GM18499 (cell line): ENCODE measurements around the gene TMEM191B.
"Not testable (repeated sequence)": the region's sequence is repeated elsewhere in the genome, so short reads cannot be mapped to it uniquely, and the experiment has no call there.

Experiments
- ATAC-seq: cut with Tn5 transposase; IDR thresholded peaks from one replicate; pipeline ENCODE4 v1.9.1; 2021; ENCODE audit warnings: moderate number of reproducible peaks; ENCODE audit not compliant: insufficient read depth, unreplicated experiment

The TMEM191B gene

DNA sequence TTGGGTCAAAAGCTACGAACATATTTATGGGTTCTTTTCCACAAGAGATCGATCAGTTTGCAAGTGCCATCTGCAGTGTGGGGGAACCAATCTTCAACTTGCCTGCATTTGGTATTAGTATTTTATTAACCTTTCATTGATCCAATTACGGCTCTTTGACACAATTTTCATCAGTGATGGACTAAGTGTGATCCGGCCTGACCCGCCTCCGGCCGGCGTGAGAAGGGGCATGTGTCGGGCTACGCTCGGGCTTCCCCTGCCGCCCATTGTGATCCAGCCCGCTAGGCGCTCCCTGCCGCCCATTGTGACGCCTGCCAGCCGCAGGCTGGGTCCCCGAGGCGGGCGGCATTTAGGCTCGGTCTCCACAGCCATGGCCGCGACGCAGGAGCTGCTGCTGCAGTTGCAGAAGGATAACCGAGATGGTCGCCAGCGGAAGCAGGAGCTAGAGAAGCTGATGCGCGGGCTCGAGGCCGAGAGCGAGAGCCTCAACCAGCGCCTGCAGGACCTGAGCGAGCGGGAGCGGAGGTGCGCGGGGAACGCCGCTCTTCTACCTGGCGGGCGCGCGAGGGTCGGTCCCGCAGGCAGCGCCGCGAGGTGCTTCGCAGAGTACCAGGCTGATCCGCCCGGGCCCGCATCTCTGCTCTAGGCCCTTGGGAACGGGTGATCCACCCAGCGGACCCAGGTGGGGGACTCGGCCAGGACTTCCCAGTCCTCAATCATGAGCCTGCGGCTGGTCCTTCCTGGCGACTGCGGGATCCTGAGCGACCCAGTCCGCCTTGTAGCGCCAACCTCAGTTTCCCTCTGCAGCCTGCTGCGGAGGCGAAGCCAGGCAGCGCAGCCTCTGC lies at the start of gene TMEM191B:
TMEM191B (plus strand) TSS at position 51 of the 845 bp plus-strand sequence; CDS start at position 230, 179 bp downstream.
- ATAC-seq = not testable (repeated sequence)

DNA sequence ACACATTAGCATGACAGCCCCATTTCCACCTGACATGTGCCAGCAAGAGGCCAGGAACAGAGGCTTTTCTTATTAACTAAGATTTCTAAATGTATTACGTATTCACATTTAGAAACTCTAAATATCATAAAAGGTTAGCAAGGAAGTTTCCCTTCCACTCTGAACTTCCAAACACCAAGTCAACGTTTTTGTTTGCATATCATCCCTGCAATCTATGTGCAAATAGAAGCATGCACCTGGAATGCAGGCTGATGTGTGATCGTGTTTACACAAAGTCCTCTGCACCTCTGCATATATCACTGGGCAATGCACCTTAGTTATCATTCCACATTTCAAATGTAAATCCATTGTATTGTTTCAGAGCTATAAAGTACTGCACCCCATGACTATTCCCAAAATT lies 31.4 kb upstream of the TMEM191B start:
- not testable (repeated sequence) for ATAC-seq

DNA sequence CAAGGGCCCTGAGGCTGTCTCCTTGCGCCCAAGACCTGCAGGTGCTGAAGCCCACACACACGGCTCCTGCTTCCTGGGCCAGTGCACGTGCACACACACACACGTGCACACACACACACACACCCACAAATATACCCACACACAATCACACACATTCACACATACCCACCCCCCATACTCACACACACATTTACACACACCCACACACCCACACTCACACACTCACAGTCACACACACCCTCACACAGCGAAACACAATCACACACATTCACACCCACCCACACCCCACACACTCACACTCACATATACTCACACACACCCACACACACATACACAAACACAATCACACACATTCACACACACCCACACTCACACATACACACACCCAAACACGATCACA lies 16.3 kb upstream of the TMEM191B start:
- ATAC-seq = not testable (repeated sequence)

DNA sequence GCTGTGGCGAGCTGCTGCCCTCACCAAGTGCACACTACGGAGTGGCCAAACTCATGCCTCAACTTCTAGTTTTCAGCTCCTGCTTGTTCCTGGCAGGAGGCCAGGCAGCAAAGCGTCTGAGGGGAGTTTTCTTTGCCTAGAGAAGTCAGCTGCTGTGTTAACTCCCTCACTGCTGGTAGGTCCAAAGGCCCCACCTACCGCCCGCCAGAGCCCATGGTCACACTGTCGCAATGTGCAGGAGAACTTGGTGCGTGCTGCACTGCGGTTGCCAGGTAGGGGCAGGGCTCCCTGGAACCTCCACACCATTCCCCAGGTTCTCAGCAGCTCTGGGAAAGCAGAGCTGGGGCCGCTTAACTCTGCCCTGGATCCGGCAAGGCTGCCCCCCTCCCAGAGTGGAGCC lies 15.2 kb upstream of the TMEM191B start:
- not testable (repeated sequence) for ATAC-seq

DNA sequence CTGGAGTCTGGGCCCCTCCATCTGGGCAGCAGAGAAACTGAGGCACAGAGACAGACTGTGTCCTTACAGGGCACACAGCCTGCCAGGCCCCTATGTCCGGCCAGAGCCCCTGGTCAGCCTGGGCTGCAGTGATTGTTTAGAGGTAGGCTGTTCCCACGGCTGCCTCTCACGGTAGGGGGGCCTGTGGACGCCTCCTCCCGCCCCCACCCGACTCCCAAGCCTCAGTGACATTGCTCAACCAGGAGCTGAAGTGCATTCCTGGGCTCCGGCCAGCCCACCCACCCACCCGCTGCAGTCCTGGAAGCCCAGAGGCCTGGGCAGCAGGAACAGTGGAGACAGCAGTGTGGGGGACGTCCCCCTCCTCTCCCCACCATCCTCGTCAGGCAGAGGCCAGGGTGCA lies 14.1 kb upstream of the TMEM191B start:
- not testable (repeated sequence) for ATAC-seq

DNA sequence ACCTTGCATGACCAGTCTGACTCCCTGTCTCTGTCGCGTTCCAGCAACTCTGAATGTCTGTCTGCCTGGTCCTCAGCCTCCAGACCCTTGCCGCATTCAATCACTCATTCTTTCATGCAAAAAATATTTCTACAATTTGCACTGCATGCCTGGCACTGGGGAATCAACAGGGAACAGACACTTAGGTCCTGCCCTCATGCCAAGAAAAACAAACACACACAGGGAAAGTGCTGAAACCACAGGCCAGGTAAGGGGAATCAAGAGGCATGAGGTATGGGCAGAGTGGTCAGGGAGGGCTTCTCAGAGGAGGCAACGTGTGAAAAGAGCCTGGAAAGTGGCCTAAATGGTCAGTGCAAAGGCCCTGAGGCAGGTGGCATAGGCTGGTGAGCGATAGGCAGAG lies 9.5 kb upstream of the TMEM191B start, which contains the start of gene GGTLC3:
GGTLC3 (minus strand) TSS at position 101 of the 400 bp plus-strand sequence. CDS start 264 bp downstream, outside the sequence.
- ATAC-seq = not testable (repeated sequence)

DNA sequence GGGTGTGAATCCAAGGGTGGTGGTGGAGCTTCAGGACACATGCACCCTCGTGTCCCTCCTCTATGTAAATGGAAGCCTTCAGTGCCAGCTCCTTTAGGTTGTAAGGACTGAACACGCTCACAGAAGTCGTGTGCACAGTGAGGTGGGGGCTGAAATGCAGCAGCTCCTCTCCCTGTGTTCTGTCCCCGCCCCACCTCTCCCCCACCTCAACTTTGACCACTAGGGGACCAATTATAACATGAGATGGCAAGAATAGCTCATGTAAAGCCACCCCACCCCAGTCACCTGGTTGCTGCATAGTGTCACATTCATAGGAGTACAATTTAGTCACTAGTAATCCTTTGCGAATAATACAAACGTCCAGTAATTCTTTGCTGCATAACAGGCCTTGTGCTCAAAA lies 4.8 kb upstream of the TMEM191B start:
- not testable (repeated sequence) for ATAC-seq

DNA sequence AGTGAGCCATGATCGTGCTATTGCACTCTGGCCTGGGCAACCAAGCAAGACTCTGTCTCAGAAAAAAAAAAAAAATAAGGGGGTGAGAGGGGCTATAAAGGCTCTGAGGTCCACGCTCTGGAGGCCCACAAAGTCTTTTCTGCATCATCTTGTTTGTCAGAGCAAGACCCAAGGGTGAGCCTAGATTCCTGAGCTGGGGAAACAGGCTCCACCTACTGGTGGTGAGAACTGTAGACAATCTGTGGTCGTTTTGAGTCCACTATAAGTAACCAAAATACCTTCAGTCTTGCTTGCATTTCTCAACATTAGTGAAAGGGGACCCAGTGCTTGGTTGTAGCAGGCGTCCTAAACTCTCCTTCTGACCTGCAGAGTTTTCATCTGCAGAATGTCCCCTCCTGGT lies 4.3 kb upstream of the TMEM191B start:
- ATAC-seq = not testable (repeated sequence)

DNA sequence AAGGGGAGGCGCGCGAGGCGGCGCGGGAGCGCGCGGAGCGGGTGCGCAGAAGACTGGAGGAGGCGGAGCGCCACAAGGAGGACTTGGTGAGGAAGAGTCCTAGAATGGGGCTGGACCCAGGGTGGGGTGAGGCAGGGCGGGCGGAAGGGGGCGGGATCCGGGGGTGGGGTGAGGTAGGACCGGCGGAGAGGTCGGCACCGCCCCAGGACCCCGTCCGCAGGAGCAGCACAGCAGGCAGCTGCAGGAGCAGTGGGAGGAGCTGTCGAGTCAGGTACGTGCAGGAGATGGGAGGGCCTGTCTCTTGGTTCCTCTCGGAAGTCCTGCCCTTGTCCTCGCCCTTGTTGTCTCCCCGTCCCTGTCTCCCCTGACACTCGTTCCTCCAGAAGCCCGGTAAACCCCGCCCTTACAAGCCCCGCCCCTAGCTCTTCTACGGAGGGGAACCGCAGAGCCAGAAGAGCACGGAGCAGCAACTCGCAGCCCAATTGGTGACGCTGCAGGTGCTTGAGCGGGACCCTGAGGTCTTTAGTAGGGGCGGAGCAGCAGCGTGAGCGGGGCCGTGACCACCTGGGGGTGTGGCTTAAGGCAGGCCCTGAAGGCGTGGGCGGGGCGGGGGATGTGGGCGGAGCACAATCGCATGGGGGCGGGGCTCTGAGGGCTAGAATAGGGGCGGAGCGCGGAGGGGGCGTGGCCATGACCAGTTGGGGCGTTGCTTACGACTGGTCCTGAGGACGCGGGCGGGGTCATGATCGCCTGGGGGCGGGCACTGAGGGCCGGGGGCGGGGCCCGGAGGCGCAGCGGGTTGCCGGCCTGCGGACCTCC lies 1.2 kb downstream of the TMEM191B start:
- ATAC-seq = not testable (repeated sequence)

DNA sequence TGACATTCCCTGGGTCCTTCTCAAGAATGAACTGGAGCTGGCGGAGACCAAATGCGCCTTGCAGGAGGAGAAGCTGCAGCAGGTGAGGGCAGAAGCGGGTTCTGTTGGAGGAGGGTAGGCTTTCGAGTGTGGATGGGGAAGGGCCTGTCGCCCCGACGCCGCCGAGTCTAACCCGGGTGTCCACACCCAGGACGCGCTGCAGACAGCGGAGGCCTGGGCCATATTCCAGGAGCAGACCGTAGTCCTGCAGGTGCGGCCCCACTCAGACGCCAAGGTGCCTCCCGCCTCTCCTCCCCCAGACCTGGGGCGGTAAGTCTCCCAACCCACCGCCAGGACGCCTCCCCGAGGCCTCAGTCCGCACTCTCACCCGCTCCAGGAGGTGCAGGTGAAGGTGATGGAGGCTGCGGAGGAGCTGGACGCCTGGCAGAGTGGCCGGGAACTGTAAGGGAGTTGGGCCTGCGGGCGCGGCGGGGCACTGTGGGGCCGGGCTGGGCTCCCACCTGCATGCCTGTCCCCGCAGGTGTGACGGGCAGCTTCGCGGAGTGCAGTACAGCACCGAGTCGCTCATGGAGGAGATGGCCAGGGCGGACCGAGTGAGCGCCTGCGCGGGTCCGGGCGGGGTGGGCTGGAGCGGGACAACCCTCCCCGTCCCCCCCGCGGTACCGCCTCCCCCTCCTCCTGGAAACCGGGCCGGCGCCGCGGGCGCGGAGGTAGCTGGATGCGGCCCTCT lies 2.0 kb downstream of the TMEM191B start:
- ATAC-seq = not testable (repeated sequence)

DNA sequence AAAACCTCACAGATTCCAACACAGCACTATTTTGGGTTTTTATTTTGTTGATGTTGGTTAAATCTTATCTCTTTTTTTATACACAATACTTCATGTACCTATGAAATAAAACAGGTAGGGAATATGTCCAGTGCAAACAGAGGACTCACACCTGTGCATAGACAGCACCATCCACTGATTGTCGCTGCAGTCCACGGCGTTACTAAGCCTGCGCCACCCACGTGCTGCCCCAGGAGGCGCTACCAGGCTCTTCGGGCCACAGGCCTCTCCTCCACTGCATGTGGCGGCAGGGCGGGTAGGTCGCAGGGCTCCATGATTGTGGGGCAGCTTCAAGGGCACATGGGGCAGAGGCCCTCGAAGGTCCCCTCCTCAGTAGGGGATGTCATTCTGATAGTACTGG lies 6.0 kb downstream of the TMEM191B start:
- ATAC-seq = not testable (repeated sequence)

DNA sequence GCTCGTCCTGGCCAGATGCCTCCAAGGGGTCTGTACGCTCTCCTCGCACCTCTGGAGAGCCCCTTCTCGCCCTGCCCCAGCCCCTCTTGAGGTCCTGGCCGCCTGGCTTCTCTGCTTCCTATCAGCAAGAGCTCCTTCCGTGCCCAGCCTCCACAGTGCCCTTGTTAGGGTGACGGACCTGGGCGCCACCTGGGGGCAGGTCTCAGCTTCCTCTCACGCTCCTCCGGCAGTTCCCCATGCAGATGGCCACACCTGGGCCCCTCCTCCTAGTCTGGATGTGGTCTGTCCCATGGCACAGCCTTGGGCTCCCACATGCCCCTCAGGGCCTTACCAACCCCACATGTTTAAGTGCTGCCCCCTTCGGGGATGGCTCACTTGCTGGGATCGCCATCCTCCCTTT lies 6.7 kb downstream of the TMEM191B start:
- ATAC-seq = not testable (repeated sequence)

DNA sequence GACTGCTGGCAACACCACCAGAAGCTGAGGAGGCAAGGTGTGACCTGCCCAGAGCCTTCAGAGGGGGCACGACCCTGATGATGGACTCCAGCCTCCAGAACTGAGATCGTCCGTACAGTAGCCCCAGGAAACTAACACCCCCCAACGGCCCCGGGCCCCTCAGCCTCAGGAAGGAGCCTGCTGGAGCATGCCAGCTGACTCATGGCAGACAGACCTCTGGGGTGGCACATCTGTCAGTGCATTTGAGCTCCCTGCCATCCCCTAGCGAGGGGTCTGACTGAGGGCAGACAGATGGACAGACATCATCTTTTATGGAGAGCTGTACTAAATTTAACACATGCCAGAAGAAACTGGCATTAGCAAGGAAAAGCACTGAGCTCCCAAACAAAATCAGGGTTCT lies 12.4 kb downstream of the TMEM191B start:
- ATAC-seq = not testable (repeated sequence)

DNA sequence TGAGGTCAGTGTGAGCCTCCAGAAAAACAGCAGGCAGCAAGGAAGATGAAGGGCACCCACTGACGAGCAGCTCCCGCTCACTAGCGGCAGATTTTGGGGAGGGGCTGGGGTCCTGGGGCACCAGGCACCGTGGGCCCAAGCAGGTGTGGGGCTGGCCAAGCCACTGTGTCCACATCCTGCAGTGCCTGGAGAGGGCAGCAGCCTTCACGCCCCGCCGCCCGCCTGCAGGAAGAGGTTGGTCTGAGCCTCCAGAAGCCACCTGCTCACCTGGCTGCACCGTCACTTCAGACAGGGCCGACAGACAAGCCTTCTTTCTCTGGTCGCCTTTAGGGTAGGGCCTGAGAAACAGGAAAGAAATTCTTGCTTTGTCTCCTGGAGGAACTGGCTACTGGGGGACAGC lies 15.8 kb downstream of the TMEM191B start:
- not testable (repeated sequence) for ATAC-seq

DNA sequence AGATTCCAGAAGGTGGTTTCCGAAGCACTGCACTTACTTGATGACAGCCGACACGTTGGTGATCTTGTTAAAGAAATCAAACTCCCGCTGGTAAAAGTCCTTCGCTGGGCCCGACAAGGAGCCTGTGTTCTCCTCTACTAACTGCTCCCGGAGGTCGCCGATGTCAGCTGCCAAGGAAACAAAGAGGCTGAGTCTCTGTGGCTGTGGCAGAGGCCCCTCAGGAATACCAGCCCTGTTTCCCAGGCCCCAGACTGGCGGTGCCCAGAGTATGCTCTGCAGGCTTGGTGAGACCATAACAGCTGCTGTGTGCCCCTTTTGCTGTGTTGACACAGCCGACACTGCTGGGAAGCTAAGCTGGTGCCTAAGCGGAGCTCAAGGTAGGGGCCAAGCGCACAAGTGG lies 17.0 kb downstream of the TMEM191B start:
- ATAC-seq = not testable (repeated sequence)

DNA sequence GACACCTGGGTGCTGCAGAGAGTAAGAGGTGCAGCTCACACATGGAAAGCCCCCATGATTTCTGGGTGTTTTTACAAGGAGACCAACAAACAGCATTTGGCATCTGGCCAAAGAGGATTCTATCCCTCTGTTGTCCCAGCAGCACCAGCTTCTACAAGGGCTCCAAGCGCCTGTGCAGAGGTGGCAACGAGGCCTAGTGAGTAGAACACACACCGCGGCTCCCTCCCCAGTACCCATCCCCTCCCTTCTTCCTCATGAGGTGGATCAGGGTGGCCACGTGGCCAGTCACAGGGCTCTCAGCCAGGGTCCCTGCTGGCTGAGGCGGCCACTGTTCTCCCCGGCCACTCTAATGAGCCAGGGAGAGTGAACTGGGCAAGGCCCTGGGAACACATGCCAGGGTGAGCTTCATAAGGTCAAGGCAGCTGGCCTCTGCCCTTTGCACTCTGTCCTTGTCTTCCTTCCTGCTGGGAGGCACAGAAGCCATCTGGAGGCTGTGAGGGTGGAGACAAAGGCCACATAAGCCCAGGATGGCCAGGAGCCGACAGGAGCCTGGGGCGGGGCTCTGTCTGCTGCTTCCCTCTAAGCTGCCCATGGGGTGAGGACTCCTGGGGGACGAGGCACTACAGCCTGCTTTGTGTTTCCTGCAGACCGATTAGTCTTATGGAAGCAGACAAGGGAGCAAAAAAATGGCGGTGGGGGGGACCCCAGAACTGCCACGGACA lies 22.0 kb downstream of the TMEM191B start:
- ATAC-seq = not testable (repeated sequence)

DNA sequence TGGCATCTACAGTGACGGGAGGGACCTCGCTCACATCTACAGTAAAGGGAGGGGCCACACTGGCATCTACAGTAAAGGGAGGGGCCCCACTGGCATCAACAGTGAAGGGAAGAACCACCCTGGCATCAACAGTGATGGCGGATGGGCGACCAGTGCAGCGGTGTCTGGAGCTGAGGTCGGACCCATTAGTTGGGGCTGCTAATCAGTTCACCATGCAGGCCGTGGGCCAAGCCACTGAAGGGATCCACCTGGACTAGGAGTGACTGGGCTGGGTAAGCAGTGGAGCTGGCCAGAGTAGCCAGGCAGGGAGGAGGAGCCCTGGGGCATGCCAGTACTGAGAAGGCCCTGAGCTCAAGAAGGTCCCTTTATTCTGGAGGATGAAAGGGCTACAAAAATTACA lies 23.4 kb downstream of the TMEM191B start:
- not testable (repeated sequence) for ATAC-seq

DNA sequence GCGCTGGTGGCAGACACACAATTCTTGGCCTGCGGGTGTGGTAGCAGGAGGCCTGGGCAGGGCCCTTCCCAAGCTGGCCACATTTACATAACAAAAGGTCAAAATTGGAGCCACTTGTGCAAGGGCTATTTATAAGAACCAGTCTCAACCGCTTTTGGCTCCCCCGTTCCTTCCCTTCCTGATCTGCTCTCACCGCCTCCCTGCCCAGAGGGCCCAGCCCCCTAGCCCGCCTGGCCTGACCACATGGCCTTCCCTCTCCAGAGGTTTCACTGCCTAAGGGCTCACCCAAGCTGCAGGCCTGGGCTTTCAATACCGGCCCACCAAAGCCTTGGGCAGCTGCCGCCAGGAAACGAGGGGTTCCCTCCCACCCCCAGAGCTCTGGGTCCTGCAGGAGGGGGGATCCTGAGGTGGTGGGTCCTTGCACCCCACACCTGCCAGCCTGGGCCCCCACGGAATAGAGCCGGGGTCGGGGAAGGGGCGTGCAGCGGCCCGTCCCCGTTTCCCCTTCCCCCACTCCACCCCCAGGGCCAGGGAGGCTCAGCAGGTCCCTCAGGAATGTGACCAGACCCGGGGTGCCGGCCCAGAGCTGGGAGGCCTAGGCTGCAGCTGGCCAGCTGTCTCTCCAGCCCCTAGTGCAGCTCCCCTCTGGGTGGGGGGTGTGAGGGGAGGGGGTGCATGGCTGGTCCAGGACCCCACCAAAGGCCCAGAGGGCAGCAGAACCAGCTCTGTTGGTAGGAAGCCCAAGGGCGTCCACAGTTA lies 25.4 kb downstream of the TMEM191B start:
- not testable (repeated sequence) for ATAC-seq
